Epithelial cell of proximal tubule (primary cell): ENCODE data around the gene SNX5. TPM values are rescaled to one million over a fixed set of nuclear protein-coding genes. Genes with fewer than 3 reads are reported as not detected.

Experiments
- DNase-seq: peaks from one replicate; pipeline ENCODE4 v3.0.0-alpha.2; 2011; ENCODE audit warnings: low read depth
- H3K4me3 ChIP-seq: 2 replicates; pipeline ENCODE4 v1.5.1; 2011; ENCODE audit warnings: low read depth, mild to moderate bottlenecking, low read length
- CTCF ChIP-seq: conservative IDR thresholded peaks from 2 replicates; pipeline ENCODE4 v1.5.1; 2012; ENCODE audit warnings: low read depth, mild to moderate bottlenecking, low read length
- total RNA-seq: library from RNA; depleted of rRNA; stranded (reverse); fragments of >200 nt; gene quantifications from 2 replicates; pipeline ENCODE4 v1.2.3, GENCODE V29; 2015

SNX5 gene
- total RNA-seq, 1 donor from 2014 or later, result 182 TPM

- no peak overlapping the region for H3K4me3 ChIP-seq
- no peak for TF ChIP-seq CTCF
- no peak for DNase-seq
Measured at GRCh38 chr20:17917832-17918618, 50.6 kb downstream of the SNX5 start.

- no peak for DNase-seq
- H3K4me3 ChIP-seq, result no peak overlapping the region
- TF ChIP-seq CTCF, result no peak
Measured at GRCh38 chr20:17916433-17916891, 52.1 kb downstream of the SNX5 start.

GRCh38 chr20:17914957-17915356 lies 53.6 kb downstream of the SNX5 start:
- no peak overlapping the region for H3K4me3 ChIP-seq
- no peak for TF ChIP-seq CTCF
- DNase-seq, result no peak

GRCh38 chr20:17912916-17913315 lies 55.7 kb downstream of the SNX5 start:
- DNase-seq, result no peak
- H3K4me3 ChIP-seq, result no peak overlapping the region
- TF ChIP-seq CTCF, result no peak

- TF ChIP-seq CTCF, result no peak
- no peak overlapping the region for H3K4me3 ChIP-seq
- no peak for DNase-seq
Measured at GRCh38 chr20:17911927-17912326, 56.7 kb downstream of the SNX5 start.

GRCh38 chr20:17910828-17911294 lies 57.7 kb downstream of the SNX5 start:
- DNase-seq, result peak; percentile 96
- TF ChIP-seq CTCF, result peak; percentile 9
- H3K4me3 ChIP-seq, result no peak overlapping the region

GRCh38 chr20:17909869-17910321 lies 58.7 kb downstream of the SNX5 start:
- no peak for DNase-seq
- H3K4me3 ChIP-seq, result no peak overlapping the region
- no peak for TF ChIP-seq CTCF
